T-helper 9 cell (primary cell): ENCODE data around the gene CRYBB1.

ENCODE experiments used
- DNase-seq: peaks from one replicate; pipeline ENCODE4 v3.0.0-alpha.2; 2020

Gene CRYBB1

DNA sequence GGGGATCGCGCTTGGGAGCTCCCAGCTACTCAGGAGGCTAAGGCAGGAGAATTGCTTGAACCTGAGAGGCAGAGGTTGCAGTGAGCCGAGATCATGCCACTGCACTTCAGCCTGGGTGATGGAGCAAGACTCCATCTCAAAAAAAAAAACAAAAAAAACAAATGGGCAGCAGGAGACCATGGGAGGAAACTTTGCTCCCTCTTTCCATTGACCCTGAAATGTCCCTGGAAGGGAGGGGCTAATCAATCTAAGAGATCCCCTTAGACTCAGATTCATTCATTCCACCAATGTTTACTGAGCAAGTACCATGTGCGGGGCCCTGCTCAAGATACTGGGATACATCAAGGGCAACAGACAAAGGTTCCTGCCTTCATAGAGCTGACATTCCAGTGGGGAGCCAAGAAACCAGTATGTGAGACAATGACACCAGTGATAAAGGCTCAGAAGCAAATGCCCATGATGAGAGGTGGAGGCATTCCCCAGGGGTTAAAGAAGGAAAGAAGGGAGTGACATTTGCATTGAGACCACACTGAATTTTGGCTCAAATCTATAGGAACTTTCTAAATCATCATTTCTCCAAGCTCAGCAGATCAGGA, 67.8 kb downstream of the CRYBB1 start:
- no peak for DNase-seq
